Endothelial cell of umbilical vein (primary cell): ENCODE results near the gene NOSIP. TPM values are rescaled to one million over a fixed set of nuclear protein-coding genes. Genes with fewer than 3 reads are reported as not detected.

Experiments used
- BruUV-seq: library from RNA; stranded (reverse); fragments of 400-500 nt; replicated peaks from 2 replicates; lab custom pipeline; 2021; lab: Mats Ljungman, UMichigan
- CTCF ChIA-PET: fragments of 300-600, 350-600 bp; sonication (Branson Sonifier 250); formaldehyde crosslinking; loops from one replicate; lab custom pipeline; 2021; ENCODE audit warnings: antibody characterized with exemption, inconsistent platforms; lab: Charles Lee
- POLR2A ChIA-PET: fragments of 300-600, 350-600 bp; sonication (Branson Sonifier 250); formaldehyde crosslinking; loops from one replicate; lab custom pipeline; 2021; ENCODE audit warnings: antibody characterized with exemption, inconsistent platforms; lab: Charles Lee
- DNase-seq: peaks from one replicate; pipeline ENCODE4 v3.0.0-alpha.2; 2011; ENCODE audit warnings: low read depth, low spot score
- FAIRE-seq: peaks from 2 replicates; lab custom pipeline; 2011; peaks lifted over from hg19 to GRCh38; lab: Jason Lieb, UNC
- H2AFZ ChIP-seq: 2 replicates; pipeline ENCODE4 v1.6.0; 2012; ENCODE audit warnings: low read depth, low read length, control low read depth, inconsistent platforms
- H3K27ac ChIP-seq: 2 replicates; pipeline ENCODE4 v1.5.1; 2011; ENCODE audit warnings: low read depth, mild to moderate bottlenecking, control low read depth, low read length, moderate library complexity; ENCODE audit not compliant: insufficient read depth
- H3K27me3 ChIP-seq, 2 experiments: 2 replicates each; pipeline versions ENCODE4 v1.6.0 to v1.6.1; 2011; ENCODE audit warnings: low read length in 2 of 2, mixed read lengths in 1 of 2; ENCODE audit not compliant: control insufficient read depth in 2 of 2, insufficient read depth in 2 of 2
- H3K36me3 ChIP-seq, 2 experiments: 2 replicates in 1 of 2; 3 replicates in 1 of 2; pipeline ENCODE4 v1.5.1; 2011; ENCODE audit warnings: low read length in 2 of 2, mild to moderate bottlenecking in 1 of 2, moderate library complexity in 1 of 2; ENCODE audit not compliant: control insufficient read depth in 2 of 2, insufficient read depth in 2 of 2; ENCODE audit errors: extremely low read depth in 1 of 2
- H3K4me1 ChIP-seq: 3 replicates; pipeline ENCODE4 v1.5.1; 2011; ENCODE audit warnings: mild to moderate bottlenecking, low read length; ENCODE audit not compliant: control insufficient read depth, insufficient read depth; ENCODE audit errors: extremely low read depth
- H3K4me2 ChIP-seq: 2 replicates; pipeline ENCODE4 v1.6.1; 2011; ENCODE audit warnings: low read length, control low read depth, mixed read lengths; ENCODE audit not compliant: insufficient read depth
- H3K4me3 ChIP-seq, 3 experiments: fragments of 200-600 bp in 1 of 3; sonication (generic), shearing (Covaris generic) in 1 of 3; replicated peaks in 1 of 3; 2 replicates each; pipeline ENCODE4 v1.5.1; 2011 to 2016; ENCODE audit warnings: control low read depth in 3 of 3, low read length in 3 of 3, mild to moderate bottlenecking in 2 of 3, inconsistent platforms in 1 of 3, low read depth in 1 of 3, moderate library complexity in 1 of 3; ENCODE audit not compliant: insufficient read depth in 1 of 3
- H3K79me2 ChIP-seq: 2 replicates; pipeline ENCODE4 v1.6.0; 2012; ENCODE audit warnings: low read length, inconsistent platforms; ENCODE audit not compliant: control insufficient read depth, insufficient read depth
- H3K9ac ChIP-seq: replicated peaks from 2 replicates; pipeline ENCODE3; 2011; ENCODE audit warnings: low read length, control low read depth; ENCODE audit not compliant: insufficient read depth; ENCODE audit errors: extremely low read depth
- H3K9me1 ChIP-seq: replicated peaks from 3 replicates; pipeline ENCODE4 v1.6.0; 2011; ENCODE audit warnings: mild to moderate bottlenecking, low read length; ENCODE audit not compliant: control insufficient read depth, insufficient read depth; ENCODE audit errors: extremely low read depth
- H3K9me3 ChIP-seq: replicated peaks from 2 replicates; pipeline ENCODE4 v1.5.1; 2012; ENCODE audit warnings: low read length, inconsistent platforms; ENCODE audit not compliant: control insufficient read depth, insufficient read depth
- H4K20me1 ChIP-seq: replicated peaks from 2 replicates; pipeline ENCODE3; 2011; ENCODE audit warnings: mild to moderate bottlenecking, low read length; ENCODE audit not compliant: control insufficient read depth, insufficient read depth; ENCODE audit errors: extremely low read depth
- CTCF ChIP-seq, 2 donors: IDR thresholded peaks; 1 replicate in 1 of 2; 2 replicates in 1 of 2; pipeline ENCODE4 v1.5.1; 2011; ENCODE audit warnings: low read length in 2 of 2, mild to moderate bottlenecking in 2 of 2, moderate library complexity in 2 of 2, control low read depth in 1 of 2, inconsistent platforms in 1 of 2, low read depth in 1 of 2; ENCODE audit not compliant: insufficient read depth in 1 of 2; ENCODE audit errors: extremely low read depth in 1 of 2
- EZH2 ChIP-seq: IDR thresholded peaks from 2 replicates; pipeline ENCODE4 v1.6.1; 2012; ENCODE audit warnings: borderline replicate concordance, low read depth, mild to moderate bottlenecking, moderate library complexity, low read length, inconsistent platforms; ENCODE audit not compliant: severe bottlenecking
- FOS ChIP-seq: IDR thresholded peaks from 2 replicates; pipeline ENCODE4 v1.6.1; 2011; ENCODE audit warnings: mild to moderate bottlenecking, low read length, moderate library complexity, borderline replicate concordance; ENCODE audit not compliant: insufficient read depth
- GATA2 ChIP-seq: IDR thresholded peaks from 2 replicates; pipeline ENCODE4 v1.7.0; 2011; ENCODE audit warnings: low read depth, mild to moderate bottlenecking, moderate library complexity, mixed read lengths, low read length; ENCODE audit not compliant: insufficient read length, insufficient read depth
- JUN ChIP-seq: IDR thresholded peaks from 2 replicates; pipeline ENCODE4 v1.6.1; 2011; ENCODE audit warnings: borderline replicate concordance, low read depth; ENCODE audit not compliant: insufficient read length, insufficient read depth
- MAX ChIP-seq: IDR thresholded peaks from 2 replicates; pipeline ENCODE4 v1.6.1; 2011; ENCODE audit not compliant: insufficient read depth, insufficient read length
- MYC ChIP-seq: IDR thresholded peaks from one replicate; pipeline ENCODE4 v1.6.1; 2011; ENCODE audit warnings: mild to moderate bottlenecking, low read depth, low read length
- POLR2A ChIP-seq: IDR thresholded peaks from 2 replicates; pipeline ENCODE4 v1.6.1; 2012; ENCODE audit warnings: low read depth, mild to moderate bottlenecking, control low read depth, low read length
- POLR2AphosphoS5 ChIP-seq: IDR thresholded peaks from 2 replicates; pipeline ENCODE4 v1.6.1; 2012; ENCODE audit warnings: low read depth, mild to moderate bottlenecking, control low read depth, low read length, moderate library complexity; ENCODE audit not compliant: insufficient read depth
- dilution Hi-C: fragments of 300-500 bp; cut with MboI; formaldehyde crosslinking; loops from one replicate; pipeline ENCODE4 v1.15.0; 2019; ENCODE audit warnings: low sequenced_read_pairs; ENCODE audit not compliant: extremely low pct_ligation_motif_present
- intact Hi-C: fragments of 100-400 bp; cut with micrococcal nuclease; formaldehyde crosslinking; loops from one replicate; pipeline ENCODE4 v1.10.0; 2022
- polyA plus RNA-seq, 4 experiments: library from polyadenylated mRNA; depleted of rRNA in 3 of 4; stranded (reverse) in 3 of 4; unstranded in 1 of 4; fragments of >200 nt; gene quantifications; 2 replicates each; pipeline versions ENCODE4 v1.2.1 to v1.2.3, GENCODE V29; 2011 to 2012; ENCODE audit warnings: missing spikeins in 1 of 4
- total RNA-seq: library from RNA; stranded (reverse); gene quantifications from 2 replicates; pipeline ENCODE4 v1.2.3, GENCODE V29; 2021

Gene NOSIP
- total and polyA plus RNA-seq, 2 donors (not counting 3 experiments of a cell fraction or from before 2014, with no cell fraction given): 77.5 to 128 TPM

- CTCF ChIA-PET: interaction anchor here (1.2 to 2.3 kb wide), 3 partner anchors 14 to 56 kb away, joined by 4 to 22 read pairs (median 10); partner anchors contain the start of gene RCN3
- dilution Hi-C loops (no loop called here), intact Hi-C loops (no loop called here)
These were observed 66.6 kb downstream of the NOSIP start for GRCh38 chr19:49513746-49514118.

More at GRCh38 chr19:49513746-49514118, 66.6 kb downstream of the NOSIP start:
- DNase-seq (no peak), FAIRE-seq (no peak)
- Histone ChIP-seq H3K36me3 (peaks cover 0 to 1% of the 10 kb centered on the region in 2 experiments), H3K79me2 (no peaks in the 10 kb centered on the region), H3K4me2 (no peak overlapping the region), H3K9ac (peak overlapping the region; percentile 47), H3K9me1 (no peaks in the 10 kb centered on the region), H4K20me1 (no peaks in the 10 kb centered on the region), H3K4me3 (peak overlapping the region in 1 of 3 experiments; percentile 66), H3K27ac (no peak overlapping the region), H3K4me1 (peaks cover 15% of the 10 kb centered on the region), H2AFZ (no peak overlapping the region), H3K9me3 (no peaks in the 10 kb centered on the region), H3K27me3 (no peaks in the 10 kb centered on the region)
- POLR2A ChIA-PET: interaction anchor here (0.8 kb wide), 1 partner anchor 14 kb away, joined by 3 read pairs; the partner anchor contains the start of gene RCN3
- TF ChIP-seq MAX (no peak), FOS (no peak), CTCF (IDR thresholded peaks at IDR 0.05; ENCODE audit: extremely low read depth in 1 of 2, insufficient read depth in 1 of 2, low read depth in 1 of 2, low read length in 2 of 2) (no peak), MYC (no peak), POLR2AphosphoS5 (no peak), JUN (no peak), EZH2 (no peak), GATA2 (no peak), POLR2A (no peak)
- BruUV-seq: TSS peak; percentile 29
